A549 treated with GW870086 at 1 μM for 4 hours (cell line): ENCODE results near the gene SLC25A20. TPM values are rescaled to one million over a fixed set of nuclear protein-coding genes. Genes with fewer than 3 reads are reported as not detected.

Source experiments
- total RNA-seq: library from RNA; stranded (reverse); fragments of 200-300 nt; extraction: Qiagen RNA extraction; gene quantifications from 5 replicates; pipeline ENCODE4 v1.2.3, GENCODE V29; 2022; ENCODE audit warnings: low read depth

Gene SLC25A20
- 9.6 to 11.3 TPM (median 10.8 TPM) in 5 replicates for total RNA-seq

GRCh38 chr3:48898383-48899234 is at the start of gene SLC25A20:
TSS of gene SLC25A20 (minus strand) at chr3:48898882. CDS start at chr3:48898794, 88 bp downstream.

GRCh38 chr3:48918388-48919214 is 19.9 kb upstream of the SLC25A20 start, which contains the start of gene ARIH2:
TSS of gene ARIH2 (plus strand) at chr3:48918842. CDS start at chr3:48927559, 8,717 bp downstream.

GRCh38 chr3:48847504-48848423 is 50.9 kb downstream of the SLC25A20 start, which contains the start of gene PRKAR2A:
TSS of gene PRKAR2A (minus strand) at chr3:48847874. CDS start at chr3:48847596, 278 bp downstream.

Other genes starting within 250 kb of the SLC25A20 start
- gene CELSR3, start 236.0 kb downstream of the SLC25A20 start, total RNA-seq: 3.1 to 4.8 TPM (median 4.0 TPM) in 5 replicates
- gene NCKIPSD, start 213.0 kb downstream of the SLC25A20 start, total RNA-seq: 7.4 to 9.7 TPM (median 8.5 TPM) in 5 replicates
- gene IP6K2, start 181.7 kb downstream of the SLC25A20 start, total RNA-seq: 43.9 to 52.0 TPM (median 47.8 TPM) in 5 replicates
- 14.5 to 21.4 TPM (median 16.9 TPM) in 5 replicates for gene PRKAR2A, start 51.0 kb downstream of the SLC25A20 start, total RNA-seq
- gene ARIH2, start 20.0 kb upstream of the SLC25A20 start, total RNA-seq: 51.7 to 59.8 TPM (median 57.3 TPM) in 5 replicates
- gene P4HTM, start 91.4 kb upstream of the SLC25A20 start, total RNA-seq: 14.5 to 18.1 TPM (median 16.6 TPM) in 5 replicates
- gene WDR6, start 108.5 kb upstream of the SLC25A20 start, total RNA-seq: 61.1 to 69.8 TPM (median 66.9 TPM) in 5 replicates
- 20.4 to 26.4 TPM (median 22.4 TPM) in 5 replicates for gene DALRD3, start 119.7 kb upstream of the SLC25A20 start, total RNA-seq
- gene NDUFAF3, start 123.2 kb upstream of the SLC25A20 start, total RNA-seq: 63.1 to 98.4 TPM (median 86.2 TPM) in 5 replicates
- gene IMPDH2, start 130.5 kb upstream of the SLC25A20 start, total RNA-seq: 147 to 166 TPM (median 153 TPM) in 5 replicates
- gene QRICH1, start 195.2 kb upstream of the SLC25A20 start, total RNA-seq: 32.8 to 39.1 TPM (median 38.5 TPM) in 5 replicates
- 129 to 152 TPM (median 140 TPM) in 5 replicates for gene QARS1, start 205.9 kb upstream of the SLC25A20 start, total RNA-seq
- 17.5 to 23.3 TPM (median 21.3 TPM) in 5 replicates for gene USP19, start 221.9 kb upstream of the SLC25A20 start, total RNA-seq
- 86.4 to 110 TPM (median 98.1 TPM) in 5 replicates for gene LAMB2, start 234.2 kb upstream of the SLC25A20 start, total RNA-seq